Kidney epithelial cell (primary cell): ENCODE measurements around the gene OTOGL. TPM values are rescaled to one million over a fixed set of nuclear protein-coding genes. Genes with fewer than 3 reads are reported as not detected.

ENCODE experiments used
- DNase-seq: peaks from one replicate; pipeline ENCODE4 v3.0.0-alpha.2; 2010; ENCODE audit warnings: low read depth
- H3K27me3 ChIP-seq: 2 replicates; pipeline ENCODE4 v1.6.0; 2011; ENCODE audit warnings: low read length; ENCODE audit not compliant: control insufficient read depth, insufficient read depth
- H3K36me3 ChIP-seq: 2 replicates; pipeline ENCODE4 v1.5.1; 2011; ENCODE audit warnings: low read length; ENCODE audit not compliant: control insufficient read depth, insufficient read depth
- H3K4me3 ChIP-seq: 2 replicates; pipeline ENCODE4 v1.5.1; 2011; ENCODE audit warnings: low read depth, mild to moderate bottlenecking, control low read depth, low read length
- CTCF ChIP-seq: IDR thresholded peaks from 2 replicates; pipeline ENCODE4 v1.5.1; 2011; ENCODE audit warnings: mild to moderate bottlenecking, moderate library complexity, low read length, control low read depth, inconsistent platforms; ENCODE audit not compliant: insufficient read depth, poor library complexity, severe bottlenecking
- total RNA-seq: library from RNA; depleted of rRNA; stranded (reverse); fragments of >200 nt; gene quantifications from 2 replicates; pipeline ENCODE4 v1.2.3, GENCODE V29; 2015

The OTOGL gene
- total RNA-seq, 1 donor from 2014 or later, result 0.33 TPM

- Histone ChIP-seq H3K27me3 (peaks cover 2% of the 10 kb centered on the region), H3K36me3 (no peaks in the 10 kb centered on the region), H3K4me3 (peak overlapping the region; percentile 33)
- DNase-seq, result no peak
- TF ChIP-seq CTCF, result no peak
Measured at GRCh38 chr12:80400571-80400991, 301.2 kb downstream of the OTOGL start.

GRCh38 chr12:80401191-80401590, 301.9 kb downstream of the OTOGL start:
- H3K4me3 ChIP-seq, result no peak overlapping the region
- H3K27me3 ChIP-seq, result peaks cover 2% of the 10 kb centered on the region
- H3K36me3 ChIP-seq, result no peaks in the 10 kb centered on the region
- TF ChIP-seq CTCF, result no peak
- no peak for DNase-seq

- no peak for DNase-seq
- no peak overlapping the region for H3K4me3 ChIP-seq
- no peak for TF ChIP-seq CTCF
- peaks cover 2% of the 10 kb centered on the region for H3K27me3 ChIP-seq
- H3K36me3 ChIP-seq, result no peaks in the 10 kb centered on the region
Measured at GRCh38 chr12:80404629-80405028, 305.3 kb downstream of the OTOGL start.

- TF ChIP-seq CTCF, result no peak
- no peak overlapping the region for H3K4me3 ChIP-seq
- no peaks in the 10 kb centered on the region for H3K27me3 ChIP-seq
- H3K36me3 ChIP-seq, result no peaks in the 10 kb centered on the region
- no peak for DNase-seq
Measured at GRCh38 chr12:80406253-80406652, 306.9 kb downstream of the OTOGL start.

GRCh38 chr12:80411787-80412186, 312.4 kb downstream of the OTOGL start:
- no peaks in the 10 kb centered on the region for H3K27me3 ChIP-seq
- no peak overlapping the region for H3K4me3 ChIP-seq
- H3K36me3 ChIP-seq, result no peaks in the 10 kb centered on the region
- no peak for TF ChIP-seq CTCF
- DNase-seq, result no peak

GRCh38 chr12:80412343-80412953, 313.1 kb downstream of the OTOGL start:
- Histone ChIP-seq H3K27me3 (no peaks in the 10 kb centered on the region), H3K36me3 (no peaks in the 10 kb centered on the region), H3K4me3 (no peak overlapping the region)
- no peak for DNase-seq
- TF ChIP-seq CTCF, result peak; percentile 71
